GM23248 (cell line): Measurements from ENCODE around the gene CPLANE1.

Experiments
- EZH2 ChIP-seq: fragments of 200-600 bp; sonication (generic); IDR thresholded peaks from 2 replicates; pipeline ENCODE4 v1.6.1; 2018; ENCODE audit warnings: antibody characterized with exemption, mild to moderate bottlenecking; ENCODE audit not compliant: insufficient read depth, poor library complexity, severe bottlenecking
- EZH2phosphoT487 ChIP-seq: fragments of 200-600 bp; sonication (generic); IDR thresholded peaks from 2 replicates; pipeline ENCODE4 v1.6.1; 2018; ENCODE audit warnings: antibody characterized with exemption, moderate library complexity, mild to moderate bottlenecking, low read depth; ENCODE audit not compliant: insufficient read depth

DNA sequence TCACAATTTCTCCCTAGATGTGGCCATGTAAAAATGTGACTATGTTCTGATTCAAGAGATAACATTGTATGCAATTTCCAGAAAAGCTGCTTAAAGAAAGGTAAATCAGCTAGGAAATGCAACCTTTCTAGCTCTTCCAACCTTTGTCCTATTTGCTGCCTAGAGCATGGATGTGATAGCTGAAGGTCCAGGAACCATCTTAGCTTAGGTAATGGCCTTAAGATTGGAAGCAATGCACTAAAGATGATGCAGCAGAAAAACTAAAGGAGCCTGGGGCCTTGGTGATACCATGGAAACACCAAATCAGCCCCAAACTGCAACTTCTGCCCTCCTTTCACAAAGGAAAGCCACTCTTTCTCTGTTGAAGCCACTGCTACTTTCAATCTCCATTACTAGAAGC, 27.0 kb downstream of the CPLANE1 start:
- TF ChIP-seq EZH2 (no peak), EZH2phosphoT487 (no peak)
